HG03565 (cell line): Measurements from ENCODE around the gene ZNF200.
"Not testable (repeated sequence)": the region's sequence is repeated elsewhere in the genome, so short reads cannot be mapped to it uniquely, and the experiment has no call there.

ENCODE experiments used
- ATAC-seq: cut with Tn5 transposase; IDR thresholded peaks from one replicate; pipeline ENCODE4 v1.9.1; 2021; ENCODE audit warnings: mild to moderate bottlenecking, moderate library complexity; ENCODE audit not compliant: unreplicated experiment

Gene ZNF200

DNA sequence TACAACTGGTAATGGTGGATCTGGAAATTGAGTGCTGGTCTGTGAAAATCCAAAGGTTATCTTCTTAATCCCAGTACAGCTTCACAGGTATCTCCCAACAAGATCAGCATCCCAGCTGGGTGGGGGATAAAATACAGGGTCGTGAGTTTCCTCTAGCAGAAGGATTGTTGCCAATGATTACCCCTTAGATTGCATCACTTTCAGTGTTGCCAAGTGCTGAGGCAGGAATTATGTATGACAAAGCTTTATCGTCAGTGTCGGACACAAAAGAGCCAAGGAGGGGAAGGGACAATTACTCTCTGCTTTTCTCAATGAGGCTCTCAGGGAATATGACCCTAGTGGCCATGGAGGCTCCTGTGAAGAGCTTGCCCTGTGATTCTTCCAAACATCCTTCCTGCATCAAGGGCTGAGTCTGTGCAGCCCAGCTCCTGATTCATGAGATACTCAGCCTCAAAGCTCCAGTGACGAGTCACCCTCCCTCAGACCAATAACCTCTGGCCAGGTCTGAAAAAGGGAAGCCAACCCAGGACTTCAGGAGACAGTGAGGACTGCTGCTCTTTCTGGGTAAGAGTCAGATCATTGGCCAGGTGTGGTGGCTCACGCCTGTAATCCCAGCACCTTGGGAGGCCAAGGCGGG, 31.9 kb downstream of the ZNF200 start:
- no peak for ATAC-seq

DNA sequence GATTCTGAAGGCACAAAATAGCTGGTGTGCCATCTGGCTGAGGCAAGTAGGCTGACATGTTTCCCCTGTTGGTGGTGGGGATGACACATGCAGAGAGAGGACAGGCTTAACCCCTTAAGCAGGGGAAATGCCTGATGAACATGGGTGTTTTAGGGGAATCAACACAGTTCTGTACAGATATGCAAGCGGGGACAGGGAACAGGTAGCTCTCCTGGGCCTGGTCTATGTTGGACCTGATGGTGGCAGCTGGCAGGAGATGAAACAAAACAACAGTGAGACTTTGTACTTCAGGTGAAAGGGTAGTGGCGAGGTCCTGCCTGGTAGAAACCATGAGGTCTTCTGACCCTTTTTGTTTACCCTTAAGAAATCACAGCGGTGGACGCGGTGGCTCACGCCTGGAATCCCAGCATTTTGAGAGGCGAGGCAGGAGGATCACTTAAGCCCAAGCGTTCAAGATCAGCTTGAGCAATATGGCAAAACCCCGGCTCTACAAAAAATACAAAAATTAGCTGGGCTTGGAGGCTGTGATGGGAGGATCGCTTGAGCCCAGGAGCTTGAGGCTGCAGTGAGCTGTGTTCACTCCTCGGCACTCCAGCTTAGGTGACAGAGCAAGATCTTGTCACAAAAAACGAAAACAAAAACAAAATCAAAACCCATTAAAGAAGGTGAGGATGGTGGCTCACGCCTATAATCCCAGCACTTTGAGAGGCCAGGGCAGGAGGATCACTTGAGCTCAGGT, 36.5 kb downstream of the ZNF200 start:
- no peak for ATAC-seq

DNA sequence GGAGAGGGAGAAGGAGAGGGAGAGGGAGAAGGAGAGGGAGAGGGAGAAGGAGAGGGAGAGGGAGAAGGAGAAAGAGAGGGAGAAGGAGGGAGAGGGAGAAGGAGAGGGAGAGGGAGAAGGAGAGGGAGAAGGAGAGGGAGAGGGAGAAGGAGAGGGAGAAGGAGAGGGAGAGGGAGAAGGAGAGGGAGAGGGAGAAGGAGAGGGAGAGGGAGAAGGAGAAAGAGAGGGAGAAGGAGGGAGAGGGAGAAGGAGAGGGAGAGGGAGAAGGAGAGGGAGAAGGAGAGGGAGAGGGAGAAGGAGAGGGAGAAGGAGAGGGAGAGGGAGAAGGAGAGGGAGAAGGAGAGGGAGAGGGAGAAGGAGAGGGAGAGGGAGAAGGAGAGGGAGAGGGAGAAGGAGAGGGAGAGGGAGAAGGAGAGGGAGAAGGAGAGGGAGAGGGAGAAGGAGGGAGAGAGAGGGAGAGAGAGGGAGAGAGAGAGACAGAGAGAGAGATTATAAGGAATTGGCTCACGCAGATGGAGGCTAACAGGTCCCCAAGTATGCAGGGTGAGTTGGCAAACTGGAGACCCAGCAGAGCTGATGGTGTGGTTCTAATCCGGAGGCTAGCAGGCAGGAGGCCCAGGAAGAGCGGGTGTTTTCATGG, 37.1 kb downstream of the ZNF200 start:
- not testable (repeated sequence) for ATAC-seq

DNA sequence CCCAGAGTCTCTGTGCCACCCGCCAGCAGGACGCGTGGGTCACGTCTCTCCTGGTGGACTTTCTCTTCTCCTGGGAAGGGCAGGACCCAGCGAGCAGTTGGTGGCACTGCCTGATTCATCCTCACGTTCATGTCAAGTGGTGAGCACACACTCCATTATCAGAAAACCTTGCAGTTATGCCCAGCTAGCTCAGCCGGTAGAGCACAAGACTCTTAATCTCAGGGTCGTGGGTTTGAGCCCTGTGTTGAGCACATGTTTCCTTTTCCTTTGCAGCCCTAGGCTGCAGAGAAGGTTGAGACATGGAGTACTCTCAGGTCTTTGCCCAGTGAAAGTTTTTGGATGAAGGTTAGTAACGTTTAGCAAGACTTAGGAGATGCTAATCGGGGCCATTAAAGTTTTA, 39.0 kb downstream of the ZNF200 start:
- ATAC-seq: no peak

DNA sequence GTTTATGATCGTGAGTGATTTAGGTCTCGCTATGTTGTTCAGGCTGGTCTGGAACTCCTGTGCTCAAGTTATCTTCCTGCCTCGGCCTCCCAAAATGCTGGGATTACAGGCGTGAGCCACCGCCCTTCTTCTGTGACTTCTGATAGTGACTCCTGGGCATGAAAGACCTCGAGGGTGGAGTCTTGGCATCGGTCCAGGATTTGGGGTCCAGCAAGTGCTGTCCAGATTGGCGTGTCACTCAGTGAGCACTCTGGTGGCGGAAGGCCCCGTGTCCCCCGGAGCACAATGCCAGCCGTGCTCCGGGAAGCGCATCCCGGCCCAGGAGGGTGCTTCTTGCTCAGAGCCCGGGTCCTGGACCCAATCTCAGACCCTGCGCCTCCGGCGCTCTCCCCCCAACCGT, 40.2 kb downstream of the ZNF200 start:
- ATAC-seq: no peak

DNA sequence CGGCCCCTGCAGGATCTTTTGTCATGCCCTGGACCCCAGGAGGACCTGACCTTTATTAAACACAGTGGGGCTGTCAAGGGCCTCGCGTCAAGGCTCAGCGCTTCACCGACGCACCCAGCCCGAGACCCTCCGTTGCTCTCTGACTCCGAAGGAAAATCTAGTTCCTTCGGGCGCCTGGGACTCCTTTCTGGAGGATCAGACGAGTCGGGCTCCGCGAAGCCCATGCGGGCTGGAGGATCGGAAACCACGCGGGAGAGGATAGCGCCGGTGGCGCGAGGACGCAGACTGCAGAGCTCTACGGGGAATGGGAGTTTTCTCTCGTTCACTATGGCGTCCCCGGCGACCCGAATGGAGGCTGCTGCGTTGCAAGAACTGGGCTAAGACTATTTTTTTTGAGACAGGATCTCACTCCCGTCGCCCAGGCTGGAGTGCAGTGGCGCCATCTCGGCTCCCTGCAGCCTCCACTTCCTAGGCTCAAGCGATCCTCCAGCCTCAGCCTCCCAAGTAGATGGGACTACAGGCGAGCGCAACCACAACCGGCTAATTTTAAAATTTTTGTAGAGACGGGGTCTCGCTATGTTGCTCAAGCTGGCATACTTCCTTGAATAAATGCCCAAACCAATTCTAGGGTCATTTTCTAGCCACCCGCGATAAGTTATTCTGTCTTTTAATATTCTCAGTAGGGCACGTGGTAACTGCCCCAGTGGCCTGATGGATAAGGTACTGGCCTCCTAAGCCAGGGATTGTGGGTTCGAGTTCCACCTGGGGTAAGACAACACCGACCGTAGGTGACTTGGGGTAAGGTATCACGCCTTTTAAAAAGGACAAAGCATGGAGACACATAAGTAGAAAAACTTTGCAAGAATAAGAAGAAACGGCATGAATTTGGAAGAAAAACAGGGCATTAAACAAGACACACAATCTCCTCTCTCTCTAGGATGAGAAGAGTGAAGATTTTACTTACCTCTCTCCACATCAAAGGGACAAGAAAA, 41.4 kb downstream of the ZNF200 start:
- no peak for ATAC-seq

DNA sequence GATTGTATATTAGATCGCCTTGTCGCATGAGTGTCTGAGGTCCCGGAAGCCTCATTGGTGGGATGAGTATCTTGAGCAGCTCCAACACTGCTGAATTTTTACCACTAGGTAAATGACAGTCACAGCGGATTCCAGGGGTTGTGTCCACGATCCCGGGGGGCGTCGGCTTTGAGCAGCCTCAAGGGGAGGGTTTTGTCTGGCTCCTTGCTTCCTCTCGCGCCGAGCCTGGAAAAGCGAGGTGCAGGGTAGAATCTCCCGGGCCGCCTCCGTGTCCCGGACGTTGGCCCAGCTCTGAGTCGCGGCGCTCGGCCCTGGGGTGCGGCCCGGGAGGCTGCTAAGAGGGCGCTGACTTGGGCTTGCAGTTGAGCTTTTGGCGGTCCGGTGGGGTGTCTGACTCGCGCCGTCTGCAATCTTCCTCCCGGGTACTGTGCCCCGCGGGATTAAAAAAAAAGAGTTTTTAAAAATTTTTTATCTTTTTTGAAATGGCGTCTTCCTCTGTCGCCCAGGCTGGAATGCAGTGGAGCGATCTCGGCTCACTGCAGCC, 42.4 kb downstream of the ZNF200 start:
- no peak for ATAC-seq

DNA sequence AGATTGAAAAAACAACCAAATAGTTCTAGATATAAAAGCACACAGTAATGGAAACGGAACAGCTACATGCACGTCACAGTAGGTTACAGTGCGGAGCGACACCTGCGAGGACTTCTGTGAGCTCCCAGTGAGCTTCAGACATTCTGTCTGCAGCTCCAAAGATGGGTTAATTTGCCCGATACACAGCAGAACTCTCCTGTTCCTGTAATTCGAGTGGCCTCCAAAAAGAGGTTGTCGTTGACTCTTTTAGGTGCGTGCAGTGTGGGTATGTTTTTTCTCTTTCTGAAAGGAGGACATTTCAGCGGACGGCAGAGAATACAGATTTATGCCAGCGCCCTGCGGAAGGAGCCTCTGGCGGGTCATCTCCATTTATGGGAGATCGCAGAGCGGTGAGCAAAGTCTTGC, 44.0 kb downstream of the ZNF200 start:
- no peak for ATAC-seq

DNA sequence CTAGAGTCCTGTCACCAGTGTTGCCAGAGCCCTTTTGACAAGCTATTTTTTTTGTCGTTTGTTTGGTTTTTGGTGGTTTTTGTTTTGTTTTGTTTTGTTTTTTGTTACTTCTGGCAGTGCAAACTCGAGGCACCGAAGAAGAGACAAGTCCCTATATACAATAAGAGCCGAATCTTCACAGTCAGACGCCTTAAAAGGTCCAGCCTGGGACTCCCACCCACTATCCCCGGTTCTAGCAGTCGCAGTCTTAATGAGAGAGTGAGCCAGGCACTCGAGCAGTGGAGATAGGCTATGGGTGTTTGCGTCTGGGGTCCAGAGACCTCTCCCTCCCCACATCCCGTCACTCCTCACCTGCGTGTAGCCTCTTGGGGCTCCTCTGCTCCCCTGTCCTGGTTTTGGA, 45.1 kb downstream of the ZNF200 start:
- no peak for ATAC-seq

DNA sequence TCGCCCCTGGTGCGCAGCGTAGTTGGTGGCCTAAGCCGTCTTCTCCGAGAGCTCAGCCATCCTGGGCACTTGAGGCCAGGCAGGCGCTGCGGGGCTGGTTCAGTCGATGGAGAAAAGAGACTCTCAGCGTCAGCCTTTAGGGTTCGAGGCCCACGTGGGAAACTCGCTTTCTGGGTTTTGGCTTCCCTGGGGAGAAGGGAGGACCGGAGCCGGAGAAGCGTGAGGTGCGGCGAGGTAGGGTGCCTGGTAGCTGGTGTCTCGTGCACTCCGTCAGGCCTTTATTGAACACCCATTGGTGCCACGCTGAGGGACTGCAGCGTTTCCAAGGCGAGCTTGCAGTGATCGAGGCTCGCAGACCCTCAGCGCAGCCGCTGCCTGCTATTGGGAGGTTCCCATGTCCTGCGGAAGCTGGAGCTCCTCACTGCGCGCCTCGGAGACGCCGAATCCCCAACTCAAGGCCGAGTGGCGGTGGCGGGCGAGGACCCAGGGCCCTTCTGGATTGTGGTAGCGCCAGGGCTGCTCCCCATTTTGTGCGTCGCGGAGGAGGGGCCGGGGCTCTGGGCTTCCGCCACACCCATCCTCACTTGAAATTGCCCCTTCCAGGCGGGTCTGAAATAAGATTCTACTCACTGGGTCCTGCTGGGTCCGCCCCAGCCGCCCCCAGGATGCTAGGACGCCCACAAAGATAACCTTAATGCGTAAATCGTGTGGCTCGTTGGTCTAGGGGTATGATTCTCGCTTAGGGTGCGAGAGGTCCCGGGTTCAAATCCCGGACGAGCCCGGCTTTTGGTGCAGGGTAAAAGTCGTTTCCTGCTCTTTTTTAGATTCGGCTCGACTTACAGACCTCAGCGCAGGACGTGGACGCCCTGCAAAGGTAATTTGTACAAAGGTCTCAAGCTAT, 45.8 kb downstream of the ZNF200 start:
- ATAC-seq: no peak

DNA sequence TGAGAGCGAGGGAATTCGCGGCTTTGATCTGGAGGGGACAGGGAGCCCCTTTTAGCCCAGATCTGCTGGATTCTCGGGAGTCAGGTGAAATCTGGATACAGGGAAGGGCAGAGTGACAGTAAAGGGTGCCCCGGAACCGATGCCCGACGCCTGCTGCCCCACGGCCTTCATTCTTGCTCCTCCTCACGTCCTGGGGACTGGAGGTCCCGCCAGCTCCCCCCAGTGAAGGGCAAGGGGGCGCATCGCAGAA, 46.4 kb downstream of the ZNF200 start:
- ATAC-seq: no peak

DNA sequence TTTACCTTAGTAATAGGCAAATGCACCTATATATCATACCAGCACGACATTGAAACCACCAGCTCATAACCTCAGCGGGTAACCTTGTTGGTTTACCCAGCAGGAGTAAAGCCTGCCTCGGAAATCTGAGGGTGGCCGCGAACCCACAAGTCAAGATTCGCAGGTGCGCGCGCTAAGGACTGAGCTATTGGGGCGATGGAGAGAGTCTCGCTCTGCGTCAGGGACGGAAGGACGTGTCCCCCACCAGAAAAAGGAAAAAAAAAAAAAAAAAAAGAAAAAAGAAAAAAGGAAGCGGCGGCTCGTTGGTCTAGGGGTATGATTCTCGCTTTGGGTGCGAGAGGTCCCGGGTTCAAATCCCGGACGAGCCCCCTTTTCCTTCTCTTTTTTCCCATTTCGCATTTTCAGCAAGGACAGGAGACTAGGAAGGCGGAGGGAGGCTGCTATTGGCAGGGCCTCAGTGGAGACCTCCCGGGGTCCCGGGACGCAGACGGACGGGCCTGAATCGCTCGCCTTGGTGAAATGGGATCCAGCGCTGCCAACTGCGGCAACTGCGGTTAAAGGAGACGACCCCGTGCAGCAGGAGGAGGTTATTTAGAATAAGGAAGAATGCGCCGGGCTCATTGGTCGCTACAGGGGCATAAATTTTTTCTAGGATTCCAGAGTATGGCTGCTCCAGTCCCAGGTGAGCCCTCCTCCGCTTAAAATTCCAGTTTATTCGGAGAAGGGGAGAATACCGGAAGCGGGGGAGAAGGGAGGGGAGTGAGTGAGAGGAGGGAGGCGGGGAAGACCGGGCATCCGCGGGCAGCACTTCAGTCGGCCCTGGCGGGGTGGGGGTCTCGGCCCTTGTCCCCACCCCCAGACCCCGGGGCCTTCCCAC, 46.9 kb downstream of the ZNF200 start, which contains the start of gene OR1F1:
Gene OR1F1 (plus strand): TSS at position 407 of the 877 bp plus-strand sequence.
- ATAC-seq: no peak

DNA sequence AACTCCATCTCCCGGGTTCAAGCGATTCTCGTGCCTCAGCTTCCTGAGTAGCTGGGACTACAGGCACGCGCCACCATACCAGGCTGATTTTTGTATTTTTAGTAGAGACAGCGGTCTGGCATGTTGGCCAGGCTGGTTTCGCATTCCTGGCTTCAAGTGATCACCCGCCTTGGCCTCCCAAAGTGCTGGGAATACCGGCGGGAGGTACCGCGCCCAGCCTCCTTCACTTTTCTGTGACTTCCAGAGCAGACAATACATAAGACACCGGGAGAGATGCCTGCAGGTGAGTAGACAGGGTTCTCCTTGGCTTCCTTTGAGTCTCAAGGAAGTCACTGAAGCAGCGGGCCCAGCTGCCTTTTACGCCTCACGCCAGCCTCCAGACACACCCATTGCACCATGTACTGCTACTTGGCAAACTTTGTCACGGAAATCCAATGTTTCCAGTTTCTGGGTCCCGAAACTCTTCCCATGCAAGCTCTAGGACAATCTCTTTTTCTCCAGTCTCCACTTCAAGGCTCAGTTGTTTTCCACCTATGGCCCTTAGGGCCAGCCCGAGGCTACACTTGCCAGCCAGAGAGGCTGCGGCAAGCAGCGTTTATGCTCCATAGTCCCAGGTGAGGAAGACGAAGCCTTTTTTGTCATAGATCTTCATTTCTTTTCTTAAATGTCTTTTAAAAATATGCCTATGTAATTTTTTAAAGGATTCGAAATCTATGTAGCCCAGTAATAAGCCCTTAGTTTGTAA, 47.8 kb downstream of the ZNF200 start:
- no peak for ATAC-seq

DNA sequence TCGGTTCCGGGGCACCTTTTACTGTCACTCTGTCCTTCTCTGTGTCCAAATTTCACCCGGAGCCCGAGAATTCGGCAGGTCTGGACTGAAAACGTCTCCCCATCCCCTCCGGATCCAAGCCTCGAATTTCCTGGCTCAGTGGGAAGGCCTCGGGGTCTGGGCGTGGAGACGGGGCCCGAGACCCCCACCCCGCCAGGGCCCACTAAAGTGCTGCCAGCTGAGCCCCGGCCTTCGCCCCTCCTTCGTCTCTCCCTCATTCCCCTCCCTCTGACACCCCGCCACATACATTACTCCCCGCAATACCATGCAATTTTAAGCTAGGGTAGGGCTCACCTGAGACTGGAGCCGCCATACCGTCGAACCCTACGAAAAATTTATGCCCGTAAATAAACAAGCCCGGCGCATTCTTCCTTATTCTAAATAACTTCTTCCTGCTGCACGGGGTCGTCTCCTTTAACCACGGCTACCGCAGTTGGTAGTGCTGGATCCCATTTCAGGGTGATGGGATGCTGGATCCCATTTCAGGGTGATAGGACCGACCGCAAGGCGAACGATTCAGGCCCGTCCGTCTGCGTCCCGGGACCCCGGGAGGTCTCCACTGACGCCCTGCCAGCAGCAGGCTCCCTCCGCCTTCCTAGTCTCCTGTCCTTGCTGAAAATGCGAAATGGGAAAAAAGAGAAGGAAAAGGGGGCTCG, 51.4 kb downstream of the ZNF200 start:
- ATAC-seq: no peak

DNA sequence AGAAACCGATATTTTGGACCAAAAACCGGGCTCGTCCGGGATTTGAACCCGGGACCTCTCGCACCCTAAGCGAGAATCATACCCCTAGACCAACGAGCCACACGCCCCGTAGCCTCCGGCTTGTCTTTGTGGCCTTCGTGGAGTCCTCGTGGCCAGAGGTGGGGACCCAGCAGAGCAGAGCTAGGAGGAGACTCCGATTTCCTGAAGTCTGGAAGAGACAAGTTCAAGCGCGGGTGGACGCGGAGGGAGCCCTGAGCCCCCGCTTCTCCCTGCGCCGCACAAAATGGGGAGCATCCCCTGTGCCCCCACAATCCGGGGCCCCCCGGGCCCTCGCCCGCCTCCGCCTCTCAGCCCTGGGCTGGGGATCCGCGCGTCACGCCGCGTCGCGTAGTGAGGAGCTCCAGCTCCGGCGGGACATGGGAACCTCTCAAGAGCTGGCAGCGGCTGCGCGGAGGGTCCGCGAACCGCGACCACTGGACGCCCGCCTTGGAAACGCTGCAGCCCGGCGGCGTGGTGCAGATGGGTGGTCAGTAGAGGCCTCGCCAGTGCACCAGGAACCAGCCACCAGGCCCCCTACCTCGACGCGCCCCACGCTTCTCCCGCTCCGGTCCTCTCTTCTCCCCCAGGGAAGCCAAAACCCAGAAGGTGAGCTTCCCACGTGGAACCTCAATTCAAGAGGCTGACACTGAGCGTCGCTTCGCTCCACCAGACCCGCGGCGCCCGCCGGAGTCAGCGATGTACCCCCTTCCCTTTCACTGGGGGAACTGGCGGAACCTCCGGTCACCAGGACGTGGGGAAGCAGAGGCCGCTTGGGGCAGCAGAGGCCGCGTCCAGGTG, 52.1 kb downstream of the ZNF200 start:
- ATAC-seq: no peak

DNA sequence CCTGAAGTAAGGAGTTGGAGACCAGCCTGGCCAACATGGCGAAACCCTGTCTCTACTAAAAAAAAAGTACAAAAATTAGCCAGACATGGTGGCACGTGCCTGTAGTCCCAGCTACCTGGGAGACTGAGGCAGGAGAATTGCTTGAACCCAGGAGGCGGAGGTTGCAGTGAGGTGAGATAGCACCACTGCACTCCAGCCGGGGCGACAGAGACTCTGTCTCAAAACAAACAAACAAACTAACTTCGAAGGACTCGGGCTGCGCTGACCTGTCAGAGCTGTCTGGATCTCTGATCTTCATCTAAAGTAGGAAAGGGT, 52.7 kb downstream of the ZNF200 start:
- ATAC-seq: not testable (repeated sequence)

DNA sequence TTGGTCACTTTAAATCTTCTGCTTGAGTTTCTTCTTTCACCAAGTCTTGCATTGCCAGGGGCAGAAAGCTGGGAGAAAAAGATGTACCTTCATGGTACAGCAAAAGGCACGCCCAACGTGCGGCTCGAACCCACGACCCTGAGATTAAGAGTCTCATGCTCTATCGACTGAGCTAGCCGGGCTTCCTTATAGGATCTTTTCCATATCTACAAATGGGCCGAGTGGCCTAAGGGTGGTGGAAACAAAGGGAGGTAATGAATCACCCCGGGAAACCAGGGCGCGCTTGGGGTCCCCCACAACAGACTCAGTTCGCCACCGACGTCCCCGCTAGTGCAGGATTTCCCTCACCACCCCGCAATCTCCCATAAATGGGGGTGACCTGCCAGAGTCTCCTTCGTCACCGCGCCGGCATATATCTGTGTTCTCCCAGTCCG, 54.5 kb downstream of the ZNF200 start:
- ATAC-seq: no peak
